ENCODE data around the gene ACO1. TPM values are rescaled to one million over a fixed set of nuclear protein-coding genes. Genes with fewer than 3 reads are reported as not detected.

The ACO1 gene
- total RNA-seq, 1 donor from 2014 or later: 19.4 TPM

- Mint-ChIP-seq H3K27ac (ENCODE audit: unreplicated experiment) (peak overlapping the region; percentile 91), H3K36me3 (ENCODE audit: low read depth, unreplicated experiment) (peaks cover 10% of the 10 kb centered on the region), H3K27me3 (ENCODE audit: low read depth, unreplicated experiment) (no peaks in the 10 kb centered on the region), H3K4me1 (ENCODE audit: low read depth, unreplicated experiment) (peaks cover 53% of the 10 kb centered on the region), H3K4me3 (ENCODE audit: unreplicated experiment) (peak overlapping the region; percentile 69), H3K9me3 (ENCODE audit: unreplicated experiment) (no peaks in the 10 kb centered on the region)
- Histone ChIP-seq H2AFZ (ENCODE audit: low read depth, low read length) (no peak overlapping the region), H3K4me2 (ENCODE audit: low read length) (peak overlapping the region; percentile 80), H3K36me3 (ENCODE audit: insufficient read depth, low read length) (peaks cover 44% of the 10 kb centered on the region), H3K4me1 (ENCODE audit: insufficient read depth, low read length) (peaks cover 27% of the 10 kb centered on the region), H3K79me2 (ENCODE audit: insufficient read depth, low read length) (no peaks in the 10 kb centered on the region), H3K9me3 (ENCODE audit: insufficient read depth, low read depth, low read length) (no peaks in the 10 kb centered on the region), H4K20me1 (ENCODE audit: insufficient read depth, low read length) (no peaks in the 10 kb centered on the region), H3K27me3 (ENCODE audit: insufficient read depth, low read length) (no peaks in the 10 kb centered on the region), H3K27ac (ENCODE audit: low read depth, low read length) (peak overlapping the region; percentile 81), H3K9ac (ENCODE audit: low read length) (no peak overlapping the region), H3K4me3 (ENCODE audit: insufficient read depth, low read depth, low read length) (no peak overlapping the region)
- peak; percentile 32 for DNase-seq (ENCODE audit: low read depth)
- TF ChIP-seq, protein P1, sequence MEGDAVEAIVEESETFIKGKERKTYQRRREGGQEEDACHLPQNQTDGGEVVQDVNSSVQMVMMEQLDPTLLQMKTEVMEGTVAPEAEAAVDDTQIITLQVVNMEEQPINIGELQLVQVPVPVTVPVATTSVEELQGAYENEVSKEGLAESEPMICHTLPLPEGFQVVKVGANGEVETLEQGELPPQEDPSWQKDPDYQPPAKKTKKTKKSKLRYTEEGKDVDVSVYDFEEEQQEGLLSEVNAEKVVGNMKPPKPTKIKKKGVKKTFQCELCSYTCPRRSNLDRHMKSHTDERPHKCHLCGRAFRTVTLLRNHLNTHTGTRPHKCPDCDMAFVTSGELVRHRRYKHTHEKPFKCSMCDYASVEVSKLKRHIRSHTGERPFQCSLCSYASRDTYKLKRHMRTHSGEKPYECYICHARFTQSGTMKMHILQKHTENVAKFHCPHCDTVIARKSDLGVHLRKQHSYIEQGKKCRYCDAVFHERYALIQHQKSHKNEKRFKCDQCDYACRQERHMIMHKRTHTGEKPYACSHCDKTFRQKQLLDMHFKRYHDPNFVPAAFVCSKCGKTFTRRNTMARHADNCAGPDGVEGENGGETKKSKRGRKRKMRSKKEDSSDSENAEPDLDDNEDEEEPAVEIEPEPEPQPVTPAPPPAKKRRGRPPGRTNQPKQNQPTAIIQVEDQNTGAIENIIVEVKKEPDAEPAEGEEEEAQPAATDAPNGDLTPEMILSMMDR (IDR thresholded peaks at IDR 0.05; ENCODE audit: insufficient read depth, low read depth, low read length): peak; percentile 43
- no peak for TF ChIP-seq EZH2 (IDR thresholded peaks at IDR 0.05; ENCODE audit: insufficient read depth, low read length)
- no peak for FAIRE-seq
These were observed 47.6 kb downstream of the ACO1 start for GRCh38 chr9:32431940-32432555.

GRCh38 chr9:32434892-32435291 is 50.4 kb downstream of the ACO1 start:
- H3K9me3 ChIP-seq (ENCODE audit: insufficient read depth, low read depth, low read length): no peaks in the 10 kb centered on the region
- FAIRE-seq (no peak), DNase-seq (ENCODE audit: low read depth) (no peak)
- Mint-ChIP-seq H3K4me3 (ENCODE audit: unreplicated experiment) (no peak overlapping the region), H3K4me1 (ENCODE audit: low read depth, unreplicated experiment) (peaks cover 50% of the 10 kb centered on the region), H3K9me3 (ENCODE audit: unreplicated experiment) (no peaks in the 10 kb centered on the region), H3K27me3 (ENCODE audit: low read depth, unreplicated experiment) (no peaks in the 10 kb centered on the region), H3K27ac (ENCODE audit: unreplicated experiment) (no peak overlapping the region), H3K36me3 (ENCODE audit: low read depth, unreplicated experiment) (peaks cover 11% of the 10 kb centered on the region)
- H4K20me1 ChIP-seq (ENCODE audit: insufficient read depth, low read length): no peaks in the 10 kb centered on the region
- no peak overlapping the region for H3K4me2 ChIP-seq (ENCODE audit: low read length)
- no peak overlapping the region for H2AFZ ChIP-seq (ENCODE audit: low read depth, low read length)
- H3K27ac ChIP-seq (ENCODE audit: low read depth, low read length): no peak overlapping the region
- H3K4me3 ChIP-seq (ENCODE audit: insufficient read depth, low read depth, low read length): no peak overlapping the region
- peaks cover 44% of the 10 kb centered on the region for H3K36me3 ChIP-seq (ENCODE audit: insufficient read depth, low read length)
- no peaks in the 10 kb centered on the region for H3K27me3 ChIP-seq (ENCODE audit: insufficient read depth, low read length)
- no peak overlapping the region for H3K9ac ChIP-seq (ENCODE audit: low read length)
- peaks cover 21% of the 10 kb centered on the region for H3K4me1 ChIP-seq (ENCODE audit: insufficient read depth, low read length)
- no peak for TF ChIP-seq EZH2 (IDR thresholded peaks at IDR 0.05; ENCODE audit: insufficient read depth, low read length)
- TF ChIP-seq, protein P1 (IDR thresholded peaks at IDR 0.05; ENCODE audit: insufficient read depth, low read depth, low read length): no peak
- no peaks in the 10 kb centered on the region for H3K79me2 ChIP-seq (ENCODE audit: insufficient read depth, low read length)

DNA sequence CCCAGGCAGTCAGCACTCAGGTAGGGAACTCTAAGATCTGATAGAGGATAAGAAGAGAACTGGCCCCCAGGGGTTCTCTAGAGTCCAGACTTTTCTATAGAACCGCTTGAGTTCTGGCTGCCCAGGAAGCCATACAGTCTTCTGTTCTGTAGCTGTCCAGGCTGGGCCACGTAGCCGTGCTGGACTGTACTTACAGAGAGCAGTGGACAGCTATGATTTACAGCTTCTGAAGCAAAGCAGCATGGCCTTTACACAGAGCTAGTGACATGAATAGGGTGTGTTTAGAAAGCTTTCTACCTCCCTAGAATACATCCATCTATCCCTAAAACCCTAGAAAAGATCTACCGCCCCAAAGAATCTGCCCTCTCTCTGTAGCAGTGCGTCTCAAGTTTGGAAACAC is 57.2 kb downstream of the ACO1 start:
- peaks cover 24% of the 10 kb centered on the region for H3K36me3 ChIP-seq (ENCODE audit: insufficient read depth, low read length)
- FAIRE-seq: no peak
- H3K36me3 Mint-ChIP-seq (ENCODE audit: low read depth, unreplicated experiment): peaks cover 36% of the 10 kb centered on the region

More for the DNA sequence above, 57.2 kb downstream of the ACO1 start:
- H4K20me1 ChIP-seq (ENCODE audit: insufficient read depth, low read length): no peaks in the 10 kb centered on the region
- TF ChIP-seq, protein P1 (IDR thresholded peaks at IDR 0.05; ENCODE audit: insufficient read depth, low read depth, low read length): no peak
- no peak for TF ChIP-seq EZH2 (IDR thresholded peaks at IDR 0.05; ENCODE audit: insufficient read depth, low read length)
- no peaks in the 10 kb centered on the region for H3K9me3 ChIP-seq (ENCODE audit: insufficient read depth, low read depth, low read length)
- no peaks in the 10 kb centered on the region for H3K9me3 Mint-ChIP-seq (ENCODE audit: unreplicated experiment)
- no peaks in the 10 kb centered on the region for H3K79me2 ChIP-seq (ENCODE audit: insufficient read depth, low read length)
- peaks cover 13% of the 10 kb centered on the region for H3K4me1 Mint-ChIP-seq (ENCODE audit: low read depth, unreplicated experiment)
- no peaks in the 10 kb centered on the region for H3K4me1 ChIP-seq (ENCODE audit: insufficient read depth, low read length)
- H3K27me3 Mint-ChIP-seq (ENCODE audit: low read depth, unreplicated experiment): no peaks in the 10 kb centered on the region
- no peak overlapping the region for H3K27ac ChIP-seq (ENCODE audit: low read depth, low read length)
- peak overlapping the region; percentile 14 for H3K27ac Mint-ChIP-seq (ENCODE audit: unreplicated experiment)
- no peak for DNase-seq (ENCODE audit: low read depth)
- no peaks in the 10 kb centered on the region for H3K27me3 ChIP-seq (ENCODE audit: insufficient read depth, low read length)
- no peak overlapping the region for H3K4me3 ChIP-seq (ENCODE audit: insufficient read depth, low read depth, low read length)
- no peak overlapping the region for H2AFZ ChIP-seq (ENCODE audit: low read depth, low read length)
- H3K4me3 Mint-ChIP-seq (ENCODE audit: unreplicated experiment): no peak overlapping the region
- no peak overlapping the region for H3K9ac ChIP-seq (ENCODE audit: low read length)
- no peak overlapping the region for H3K4me2 ChIP-seq (ENCODE audit: low read length)

Measured in astrocyte (in vitro differentiated cells and primary cell).